HS-27A (cell line): Measurements from ENCODE around the gene CCSER2.
"Not testable (repeated sequence)": the region's sequence is repeated elsewhere in the genome, so short reads cannot be mapped to it uniquely, and the experiment has no call there.

Experiments used
- DNase-seq: peaks from one replicate; pipeline ENCODE4 v3.0.0-alpha.2; 2012; ENCODE audit warnings: low read depth, missing footprints

Gene CCSER2

GRCh38 chr10:84314275-84314674 lies 14.1 kb upstream of the CCSER2 start:
- DNase-seq, result no peak

- no peak for DNase-seq
Measured at GRCh38 chr10:84317174-84317573, 11.2 kb upstream of the CCSER2 start.

GRCh38 chr10:84321902-84322301 lies 6.5 kb upstream of the CCSER2 start:
- no peak for DNase-seq

GRCh38 chr10:84323566-84323965 lies 4.8 kb upstream of the CCSER2 start:
- DNase-seq, result not testable (repeated sequence)

GRCh38 chr10:84326995-84327394 lies 1.4 kb upstream of the CCSER2 start:
- not testable (repeated sequence) for DNase-seq

GRCh38 chr10:84329196-84329611 lies 815 bp downstream of the CCSER2 start:
- no peak for DNase-seq

- no peak for DNase-seq
Measured at GRCh38 chr10:84329986-84330651, 1.7 kb downstream of the CCSER2 start.

GRCh38 chr10:84331091-84331490 lies 2.7 kb downstream of the CCSER2 start:
- DNase-seq, result no peak

- no peak for DNase-seq
Measured at GRCh38 chr10:84333864-84334451, 5.6 kb downstream of the CCSER2 start.

GRCh38 chr10:84334811-84335210 lies 6.4 kb downstream of the CCSER2 start:
- no peak for DNase-seq

GRCh38 chr10:84335516-84335915 lies 7.1 kb downstream of the CCSER2 start:
- DNase-seq, result no peak

- DNase-seq, result no peak
Measured at GRCh38 chr10:84336406-84337090, 8.2 kb downstream of the CCSER2 start.

- DNase-seq, result no peak
Measured at GRCh38 chr10:84337199-84337598, 8.8 kb downstream of the CCSER2 start.

GRCh38 chr10:84339025-84339424 lies 10.6 kb downstream of the CCSER2 start:
- DNase-seq, result no peak

GRCh38 chr10:84340187-84340586 lies 11.8 kb downstream of the CCSER2 start:
- no peak for DNase-seq

GRCh38 chr10:84340632-84341537 lies 12.5 kb downstream of the CCSER2 start:
- no peak for DNase-seq

- no peak for DNase-seq
Measured at GRCh38 chr10:84341538-84341856, 13.1 kb downstream of the CCSER2 start.

- DNase-seq, result no peak
Measured at GRCh38 chr10:84341983-84342382, 13.6 kb downstream of the CCSER2 start.

GRCh38 chr10:84342584-84342983 lies 14.2 kb downstream of the CCSER2 start:
- no peak for DNase-seq

- DNase-seq, result no peak
Measured at GRCh38 chr10:84343831-84344230, 15.4 kb downstream of the CCSER2 start.

GRCh38 chr10:84344526-84344925 lies 16.1 kb downstream of the CCSER2 start:
- no peak for DNase-seq

- DNase-seq, result not testable (repeated sequence)
Measured at GRCh38 chr10:84347575-84348002, 19.2 kb downstream of the CCSER2 start.
